T-helper 2 cell treated with Interferon-gamma antibody and Interleukin-4, amounts not matched to agents 5 μg/mL and 100 μg/mL, for 36 hours (primary cell): Measurements from ENCODE around the gene SH2B3.
"Not testable (repeated sequence)": the region's sequence is repeated elsewhere in the genome, so short reads cannot be mapped to it uniquely, and the experiment has no call there.

ENCODE experiments used
- DNase-seq: peaks from one replicate; pipeline ENCODE4 v3.0.0; 2021; ENCODE audit warnings: low spot score
- H3K27ac Mint-ChIP-seq: one replicate; pipeline ENCODE4 v1.8.0; 2021; ENCODE audit warnings: mild to moderate bottlenecking, mixed read lengths
- H3K27me3 Mint-ChIP-seq: one replicate; pipeline ENCODE4 v1.8.0; 2021; ENCODE audit warnings: low read depth, mixed read lengths
- H3K36me3 Mint-ChIP-seq: one replicate; pipeline ENCODE4 v1.8.0; 2021; ENCODE audit warnings: low read depth, mixed read lengths
- H3K4me1 Mint-ChIP-seq: one replicate; pipeline ENCODE4 v1.8.0; 2021; ENCODE audit warnings: low read depth, mixed read lengths
- H3K4me3 Mint-ChIP-seq: one replicate; pipeline ENCODE4 v1.8.0; 2022; ENCODE audit warnings: mild to moderate bottlenecking, moderate library complexity, mixed read lengths
- H3K9me3 Mint-ChIP-seq: one replicate; pipeline ENCODE4 v1.8.0; 2021; ENCODE audit warnings: mixed read lengths

SH2B3 gene

GRCh38 chr12:111368788-111369495, 36.8 kb upstream of the SH2B3 start, which contains the start of gene PHETA1:
Gene PHETA1 (minus strand): TSS chr12:111369095. CDS start chr12:111363427, 5,668 bp downstream.
- Mint-ChIP-seq H3K4me1 (peaks cover 6% of the 10 kb centered on the region), H3K4me3 (peak within 1 kb of the TSS; percentile 81), H3K27me3 (peaks cover 3% of the 10 kb centered on the region), H3K27ac (no peak within 1 kb of the TSS), H3K36me3 (no peaks in the 10 kb centered on the region), H3K9me3 (no peaks in the 10 kb centered on the region)
- DNase-seq: peak; percentile 87

GRCh38 chr12:111369496-111370220, 36.1 kb upstream of the SH2B3 start:
- no peak overlapping the region for H3K27ac Mint-ChIP-seq
- H3K36me3 Mint-ChIP-seq: no peaks in the 10 kb centered on the region
- DNase-seq: no peak

GRCh38 chr12:111373231-111373630, 32.5 kb upstream of the SH2B3 start:
- H3K4me3 Mint-ChIP-seq, H3K36me3 Mint-ChIP-seq, DNase-seq, H3K27me3 Mint-ChIP-seq, H3K4me1 Mint-ChIP-seq, H3K9me3 Mint-ChIP-seq, H3K27ac Mint-ChIP-seq: not testable (repeated sequence)

More at GRCh38 chr12:111369496-111370220, 36.1 kb upstream of the SH2B3 start:
- H3K4me1 Mint-ChIP-seq: peaks cover 6% of the 10 kb centered on the region
- H3K4me3 Mint-ChIP-seq: peak overlapping the region; percentile 81
- no peaks in the 10 kb centered on the region for H3K9me3 Mint-ChIP-seq
- peaks cover 3% of the 10 kb centered on the region for H3K27me3 Mint-ChIP-seq

- Mint-ChIP-seq H3K4me1 (no peaks in the 10 kb centered on the region), H3K4me3 (no peak overlapping the region)
These were observed 28.3 kb upstream of the SH2B3 start for GRCh38 chr12:111377440-111377839.

GRCh38 chr12:111379942-111380554, 25.7 kb upstream of the SH2B3 start:
- no peak for DNase-seq
- Mint-ChIP-seq H3K27ac (no peak overlapping the region), H3K4me3 (no peak overlapping the region), H3K9me3 (no peaks in the 10 kb centered on the region), H3K27me3 (peaks cover 10% of the 10 kb centered on the region), H3K36me3 (peaks cover 1% of the 10 kb centered on the region), H3K4me1 (no peaks in the 10 kb centered on the region)

More at GRCh38 chr12:111377440-111377839, 28.3 kb upstream of the SH2B3 start:
- H3K27me3 Mint-ChIP-seq: peaks cover 3% of the 10 kb centered on the region
- DNase-seq: no peak
- H3K27ac Mint-ChIP-seq: no peak overlapping the region
- H3K36me3 Mint-ChIP-seq: peaks cover 1% of the 10 kb centered on the region
- no peaks in the 10 kb centered on the region for H3K9me3 Mint-ChIP-seq

- no peaks in the 10 kb centered on the region for H3K9me3 Mint-ChIP-seq
- no peak for DNase-seq
- H3K27ac Mint-ChIP-seq: no peak overlapping the region
- peaks cover 1% of the 10 kb centered on the region for H3K4me1 Mint-ChIP-seq
- H3K27me3 Mint-ChIP-seq: peaks cover 14% of the 10 kb centered on the region
- no peaks in the 10 kb centered on the region for H3K36me3 Mint-ChIP-seq
- no peak overlapping the region for H3K4me3 Mint-ChIP-seq
These were observed 21.1 kb upstream of the SH2B3 start for GRCh38 chr12:111384596-111384995.

GRCh38 chr12:111386885-111387284, 18.8 kb upstream of the SH2B3 start:
- DNase-seq: no peak
- H3K27ac Mint-ChIP-seq: no peak overlapping the region

GRCh38 chr12:111387747-111388323, 17.9 kb upstream of the SH2B3 start:
- Mint-ChIP-seq H3K36me3 (no peaks in the 10 kb centered on the region), H3K27me3 (peaks cover 12% of the 10 kb centered on the region), H3K4me3 (no peak overlapping the region)

More at GRCh38 chr12:111386885-111387284, 18.8 kb upstream of the SH2B3 start:
- no peak overlapping the region for H3K4me3 Mint-ChIP-seq
- no peaks in the 10 kb centered on the region for H3K9me3 Mint-ChIP-seq
- no peaks in the 10 kb centered on the region for H3K36me3 Mint-ChIP-seq
- H3K4me1 Mint-ChIP-seq: peaks cover 1% of the 10 kb centered on the region
- H3K27me3 Mint-ChIP-seq: peaks cover 14% of the 10 kb centered on the region

GRCh38 chr12:111389635-111390034, 16.1 kb upstream of the SH2B3 start:
- Mint-ChIP-seq H3K9me3 (no peaks in the 10 kb centered on the region), H3K4me3 (no peak overlapping the region), H3K27me3 (peaks cover 13% of the 10 kb centered on the region), H3K36me3 (no peaks in the 10 kb centered on the region), H3K4me1 (peaks cover 1% of the 10 kb centered on the region), H3K27ac (no peak overlapping the region)
- no peak for DNase-seq

More at GRCh38 chr12:111387747-111388323, 17.9 kb upstream of the SH2B3 start:
- Mint-ChIP-seq H3K4me1 (peaks cover 1% of the 10 kb centered on the region), H3K9me3 (no peaks in the 10 kb centered on the region), H3K27ac (no peak overlapping the region)
- DNase-seq: no peak

GRCh38 chr12:111390910-111391309, 14.8 kb upstream of the SH2B3 start:
- Mint-ChIP-seq H3K9me3 (no peaks in the 10 kb centered on the region), H3K4me1 (no peaks in the 10 kb centered on the region), H3K4me3 (no peak overlapping the region), H3K36me3 (no peaks in the 10 kb centered on the region), H3K27ac (no peak overlapping the region), H3K27me3 (peaks cover 6% of the 10 kb centered on the region)
- no peak for DNase-seq

- H3K4me1 Mint-ChIP-seq: peaks cover 9% of the 10 kb centered on the region
- no peak overlapping the region for H3K4me3 Mint-ChIP-seq
- H3K36me3 Mint-ChIP-seq: no peaks in the 10 kb centered on the region
- DNase-seq: no peak
- H3K27ac Mint-ChIP-seq: no peak overlapping the region
- H3K9me3 Mint-ChIP-seq: no peaks in the 10 kb centered on the region
- peaks cover 3% of the 10 kb centered on the region for H3K27me3 Mint-ChIP-seq
These were observed 11.9 kb upstream of the SH2B3 start for GRCh38 chr12:111393700-111394300.

- H3K9me3 Mint-ChIP-seq: no peaks in the 10 kb centered on the region
- no peaks in the 10 kb centered on the region for H3K36me3 Mint-ChIP-seq
- H3K27ac Mint-ChIP-seq: no peak overlapping the region
These were observed 11.2 kb upstream of the SH2B3 start for GRCh38 chr12:111394480-111394879.

GRCh38 chr12:111395336-111396187, 10.2 kb upstream of the SH2B3 start:
- no peaks in the 10 kb centered on the region for H3K9me3 Mint-ChIP-seq
- H3K36me3 Mint-ChIP-seq: no peaks in the 10 kb centered on the region
- H3K4me3 Mint-ChIP-seq: no peak overlapping the region
- H3K27me3 Mint-ChIP-seq: peaks cover 6% of the 10 kb centered on the region
- no peak for DNase-seq
- H3K27ac Mint-ChIP-seq: no peak overlapping the region
- peaks cover 22% of the 10 kb centered on the region for H3K4me1 Mint-ChIP-seq

More at GRCh38 chr12:111394480-111394879, 11.2 kb upstream of the SH2B3 start:
- no peak overlapping the region for H3K4me3 Mint-ChIP-seq
- peaks cover 3% of the 10 kb centered on the region for H3K27me3 Mint-ChIP-seq
- DNase-seq: no peak
- H3K4me1 Mint-ChIP-seq: peaks cover 15% of the 10 kb centered on the region
